Neural progenitor cell (in vitro differentiated cells): Measurements from ENCODE around the gene C1QA.

ENCODE experiments used
- EZH2 ChIP-seq: fragments of 200-600 bp; sonication (generic); IDR thresholded peaks from 2 replicates; pipeline ENCODE4 v1.6.1; 2017; ENCODE audit warnings: antibody characterized with exemption, mild to moderate bottlenecking, moderate library complexity
- EZH2phosphoT487 ChIP-seq: fragments of 200-600 bp; sonication (generic); IDR thresholded peaks from 2 replicates; pipeline ENCODE4 v1.6.1; 2017; ENCODE audit warnings: antibody characterized with exemption
- TF ChIP-seq, protein P1 (sequence below): fragments of 200-600 bp; sonication (generic); IDR thresholded peaks from 2 replicates; pipeline ENCODE4 v1.5.1; 2017; ENCODE audit warnings: antibody characterized with exemption, mild to moderate bottlenecking

DNA sequence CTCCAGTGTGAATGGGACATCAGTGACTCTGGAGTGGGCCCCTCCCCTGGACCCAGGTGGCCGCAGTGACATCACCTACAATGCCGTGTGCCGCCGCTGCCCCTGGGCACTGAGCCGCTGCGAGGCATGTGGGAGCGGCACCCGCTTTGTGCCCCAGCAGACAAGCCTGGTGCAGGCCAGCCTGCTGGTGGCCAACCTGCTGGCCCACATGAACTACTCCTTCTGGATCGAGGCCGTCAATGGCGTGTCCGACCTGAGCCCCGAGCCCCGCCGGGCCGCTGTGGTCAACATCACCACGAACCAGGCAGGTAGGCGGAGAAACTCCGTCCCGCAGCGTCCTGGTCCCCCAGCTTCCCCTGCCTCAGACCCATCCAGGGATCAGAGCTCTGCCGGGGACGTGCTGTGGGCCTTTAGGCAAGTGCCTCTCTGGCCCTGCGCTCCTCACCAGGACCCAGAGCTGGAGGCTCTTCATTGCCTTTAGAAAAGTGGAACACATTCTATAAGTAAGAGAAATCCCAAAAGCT, 47.5 kb upstream of the C1QA start:
- TF ChIP-seq, protein P1, sequence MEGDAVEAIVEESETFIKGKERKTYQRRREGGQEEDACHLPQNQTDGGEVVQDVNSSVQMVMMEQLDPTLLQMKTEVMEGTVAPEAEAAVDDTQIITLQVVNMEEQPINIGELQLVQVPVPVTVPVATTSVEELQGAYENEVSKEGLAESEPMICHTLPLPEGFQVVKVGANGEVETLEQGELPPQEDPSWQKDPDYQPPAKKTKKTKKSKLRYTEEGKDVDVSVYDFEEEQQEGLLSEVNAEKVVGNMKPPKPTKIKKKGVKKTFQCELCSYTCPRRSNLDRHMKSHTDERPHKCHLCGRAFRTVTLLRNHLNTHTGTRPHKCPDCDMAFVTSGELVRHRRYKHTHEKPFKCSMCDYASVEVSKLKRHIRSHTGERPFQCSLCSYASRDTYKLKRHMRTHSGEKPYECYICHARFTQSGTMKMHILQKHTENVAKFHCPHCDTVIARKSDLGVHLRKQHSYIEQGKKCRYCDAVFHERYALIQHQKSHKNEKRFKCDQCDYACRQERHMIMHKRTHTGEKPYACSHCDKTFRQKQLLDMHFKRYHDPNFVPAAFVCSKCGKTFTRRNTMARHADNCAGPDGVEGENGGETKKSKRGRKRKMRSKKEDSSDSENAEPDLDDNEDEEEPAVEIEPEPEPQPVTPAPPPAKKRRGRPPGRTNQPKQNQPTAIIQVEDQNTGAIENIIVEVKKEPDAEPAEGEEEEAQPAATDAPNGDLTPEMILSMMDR: no peak
- no peak for TF ChIP-seq EZH2
- TF ChIP-seq EZH2phosphoT487: no peak
